Measurements from ENCODE around the gene LSP1.

Gene LSP1

GRCh38 chr11:1891831-1892115 is 38.9 kb downstream of the LSP1 start, which contains the start of gene PRR33:
PRR33 (minus strand) TSS chr11:1891895; CDS start chr11:1890584, 1,311 bp downstream.
- H3K4me3 ChIP-seq (ENCODE audit: low read depth, low read length), result no peak within 1 kb of the TSS
- TF ChIP-seq CTCF (IDR thresholded peaks at IDR 0.05; ENCODE audit: low read depth, low read length), result no peak

- no peak for TF ChIP-seq CTCF (IDR thresholded peaks at IDR 0.05; ENCODE audit: low read depth, low read length)
Observed at GRCh38 chr11:1892116-1892515, 39.2 kb downstream of the LSP1 start.

GRCh38 chr11:1892558-1892957 is 39.7 kb downstream of the LSP1 start:
- TF ChIP-seq CTCF (IDR thresholded peaks at IDR 0.05; ENCODE audit: low read depth, low read length), result no peak
- no peak overlapping the region for H3K4me3 ChIP-seq (ENCODE audit: low read depth, low read length)

More at GRCh38 chr11:1892116-1892515, 39.2 kb downstream of the LSP1 start:
- H3K4me3 ChIP-seq (ENCODE audit: low read depth, low read length), result no peak overlapping the region

DNA sequence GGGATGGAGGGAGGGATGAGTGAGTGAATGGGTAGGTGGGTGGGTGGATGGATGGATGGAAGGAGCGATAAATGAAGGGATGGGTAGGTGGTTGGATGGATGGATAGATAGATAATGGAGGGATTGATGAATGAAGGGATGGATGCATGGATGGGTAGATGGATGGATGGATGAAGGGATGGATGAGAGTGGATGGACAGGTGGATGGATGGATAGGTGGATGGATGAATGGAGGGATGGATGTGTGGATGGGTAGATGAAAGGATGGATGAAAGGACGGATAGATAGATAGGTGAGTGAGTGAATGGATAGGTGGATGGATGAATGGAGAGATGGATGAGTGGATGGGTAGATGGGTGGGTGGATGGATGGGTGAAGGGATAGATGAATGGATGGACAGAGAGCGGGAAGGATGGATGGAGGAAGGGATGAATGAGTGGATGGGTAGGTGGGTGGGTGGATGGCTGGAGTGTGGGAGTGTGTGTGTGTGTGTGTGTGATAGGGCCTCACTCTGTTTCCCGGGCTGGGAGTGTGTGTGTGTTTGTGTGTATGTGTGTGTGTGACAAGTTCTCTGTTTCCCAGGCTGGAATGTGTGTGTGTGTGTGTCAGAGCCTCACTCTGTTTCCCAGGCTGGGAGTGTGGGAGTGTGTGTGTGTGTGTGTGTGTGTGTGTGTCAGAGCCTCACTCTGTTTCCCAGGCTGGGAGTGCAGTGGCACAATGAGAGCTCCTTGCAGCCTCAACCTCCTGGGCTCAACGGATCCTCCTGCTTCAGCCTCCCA is 40.9 kb downstream of the LSP1 start:
- TF ChIP-seq CTCF (IDR thresholded peaks at IDR 0.05; ENCODE audit: low read depth, low read length), result no peak
- H3K4me3 ChIP-seq (ENCODE audit: low read depth, low read length), result no peak overlapping the region

DNA sequence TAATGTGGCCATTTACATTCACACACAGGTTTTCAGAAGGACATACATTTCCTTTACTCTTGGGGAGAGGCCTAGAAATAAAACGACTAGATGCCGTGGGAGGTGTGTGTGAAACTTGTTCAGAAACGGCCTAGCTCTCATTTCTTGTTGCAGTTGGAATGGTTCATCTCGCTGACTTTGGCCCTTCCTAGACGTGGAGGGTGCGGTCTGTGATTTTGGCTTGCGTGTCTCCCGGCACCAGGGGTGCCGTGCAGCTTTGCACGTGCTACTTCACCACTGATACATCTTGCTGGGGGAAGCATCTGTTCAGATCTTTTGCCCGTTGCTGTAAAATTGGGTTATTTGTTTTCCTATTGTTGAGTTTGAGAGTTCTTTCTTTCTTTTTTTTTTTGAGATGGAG is 41.9 kb downstream of the LSP1 start:
- no peak overlapping the region for H3K4me3 ChIP-seq (ENCODE audit: low read depth, low read length)
- no peak for TF ChIP-seq CTCF (IDR thresholded peaks at IDR 0.05; ENCODE audit: low read depth, low read length)

DNA sequence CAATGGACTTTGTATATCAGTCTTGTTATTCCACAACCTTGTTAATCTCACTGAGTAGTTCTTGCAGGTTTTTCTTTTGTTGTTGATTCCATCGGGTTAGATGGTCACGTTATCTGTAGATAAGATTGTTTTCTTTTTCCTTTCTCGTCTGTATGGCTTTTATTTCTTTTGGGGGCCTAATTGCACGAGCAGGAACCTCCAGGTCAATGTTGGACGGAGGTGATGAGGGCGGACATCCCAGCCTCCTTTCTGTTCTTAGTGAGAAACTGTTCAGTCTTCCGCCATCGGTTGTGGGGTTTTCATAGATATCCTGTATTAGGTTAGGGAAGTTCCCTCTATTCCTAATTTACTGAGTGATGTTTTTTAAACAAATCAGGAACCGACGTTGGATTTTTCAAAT is 43.6 kb downstream of the LSP1 start:
- no peak for TF ChIP-seq CTCF (IDR thresholded peaks at IDR 0.05; ENCODE audit: low read depth, low read length)
- no peak overlapping the region for H3K4me3 ChIP-seq (ENCODE audit: low read depth, low read length)

DNA sequence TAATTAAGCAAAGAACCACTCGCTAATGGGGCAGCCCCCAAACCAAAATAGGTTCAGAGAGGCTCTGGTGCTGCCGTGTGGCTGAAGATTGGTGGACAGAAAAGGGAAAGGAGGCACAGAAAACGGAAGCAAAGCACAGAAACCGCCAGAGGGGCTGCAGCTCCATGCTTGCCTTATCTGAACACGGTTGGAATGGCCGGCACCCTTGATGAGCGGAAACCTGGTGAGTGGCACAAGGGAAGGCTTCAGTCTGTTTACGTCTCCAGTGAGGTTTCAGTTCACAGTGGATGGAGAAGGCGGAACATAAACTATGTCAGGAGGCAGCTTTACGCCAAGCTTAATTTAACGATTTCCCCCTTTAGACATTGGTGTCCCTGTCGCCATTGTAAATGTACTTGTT is 44.0 kb downstream of the LSP1 start:
- TF ChIP-seq CTCF (IDR thresholded peaks at IDR 0.05; ENCODE audit: low read depth, low read length), result no peak
- no peak overlapping the region for H3K4me3 ChIP-seq (ENCODE audit: low read depth, low read length)
